Skeletal muscle satellite cell (primary cell): ENCODE results near the gene EIF2AK2.

Experiments used
- H3K27me3 ChIP-seq: 2 replicates; pipeline ENCODE4 v1.7.0; 2013; ENCODE audit warnings: low read length; ENCODE audit not compliant: control insufficient read depth, insufficient read depth
- H3K36me3 ChIP-seq: 2 replicates; pipeline ENCODE4 v1.7.0; 2013; ENCODE audit warnings: mild to moderate bottlenecking, control low read depth, low read length; ENCODE audit not compliant: insufficient read depth
- H3K4me1 ChIP-seq: 2 replicates; pipeline ENCODE4 v1.7.0; 2013; ENCODE audit warnings: low read length; ENCODE audit not compliant: control insufficient read depth, insufficient read depth
- H3K4me2 ChIP-seq: 2 replicates; pipeline ENCODE4 v1.7.0; 2013; ENCODE audit warnings: mild to moderate bottlenecking, low read length
- H3K4me3 ChIP-seq: 2 replicates; pipeline ENCODE4 v1.7.0; 2013; ENCODE audit warnings: low read length
- H3K9ac ChIP-seq: 2 replicates; pipeline ENCODE4 v1.7.0; 2013; ENCODE audit warnings: mild to moderate bottlenecking, low read depth, low read length, moderate library complexity
- H3K9me3 ChIP-seq: replicated peaks from 2 replicates; pipeline ENCODE4 v1.7.0; 2013; ENCODE audit warnings: mild to moderate bottlenecking, control low read depth, low read length

EIF2AK2 gene

GRCh38 chr2:37061013-37061711 is 95.6 kb downstream of the EIF2AK2 start:
- Histone ChIP-seq H3K9me3 (no peaks in the 10 kb centered on the region), H3K36me3 (peaks cover 51% of the 10 kb centered on the region), H3K4me1 (no peaks in the 10 kb centered on the region), H3K27me3 (no peaks in the 10 kb centered on the region), H3K4me3 (no peak overlapping the region), H3K9ac (no peak overlapping the region), H3K4me2 (no peak overlapping the region)

DNA sequence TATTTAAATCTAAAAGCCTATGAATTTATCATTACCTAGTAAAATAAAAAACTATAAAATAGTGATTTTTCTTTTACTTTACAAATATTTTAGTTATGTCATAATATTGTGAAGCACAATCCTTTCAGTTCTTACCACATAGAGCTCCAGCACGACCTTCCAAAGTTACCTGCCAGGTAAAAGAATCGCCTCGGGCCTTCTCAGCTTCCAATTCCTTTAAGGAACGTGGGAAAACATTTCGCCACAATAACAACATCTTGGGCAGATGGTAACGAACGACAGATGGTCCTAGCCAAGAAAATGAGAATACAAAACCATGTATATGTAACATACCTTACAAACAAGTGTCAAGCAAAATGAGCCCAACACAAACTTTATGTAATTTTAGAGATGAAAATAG is 96.3 kb downstream of the EIF2AK2 start:
- H3K4me1 ChIP-seq = no peaks in the 10 kb centered on the region
- H3K27me3 ChIP-seq = no peaks in the 10 kb centered on the region
- H3K4me2 ChIP-seq = no peak overlapping the region
- H3K9me3 ChIP-seq = no peaks in the 10 kb centered on the region
- H3K9ac ChIP-seq = no peak overlapping the region
- H3K4me3 ChIP-seq = no peak overlapping the region
- peaks cover 51% of the 10 kb centered on the region for H3K36me3 ChIP-seq

DNA sequence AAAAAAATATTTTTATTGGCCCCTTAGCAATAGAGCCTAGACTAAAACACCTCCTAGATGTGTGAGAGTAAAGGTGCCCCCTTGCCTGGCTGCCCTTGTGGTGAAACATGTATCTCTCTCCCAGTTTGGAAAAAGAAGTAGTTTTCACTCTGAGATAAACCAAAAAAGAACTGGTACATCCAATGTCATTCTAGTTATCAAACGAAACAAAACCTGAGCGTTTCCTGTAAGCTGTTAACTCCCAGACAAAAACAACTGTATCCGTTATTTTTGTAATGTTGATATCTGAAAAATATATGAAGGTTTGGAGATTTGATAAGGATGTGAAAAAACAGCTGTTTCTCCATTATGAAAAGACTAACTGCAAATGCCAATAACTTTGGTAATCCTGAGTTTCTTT is 96.9 kb downstream of the EIF2AK2 start:
- H3K4me3 ChIP-seq = no peak overlapping the region
- H3K9me3 ChIP-seq = no peaks in the 10 kb centered on the region
- peaks cover 47% of the 10 kb centered on the region for H3K36me3 ChIP-seq
- H3K9ac ChIP-seq = no peak overlapping the region
- H3K27me3 ChIP-seq = no peaks in the 10 kb centered on the region
- no peak overlapping the region for H3K4me2 ChIP-seq
- no peaks in the 10 kb centered on the region for H3K4me1 ChIP-seq

DNA sequence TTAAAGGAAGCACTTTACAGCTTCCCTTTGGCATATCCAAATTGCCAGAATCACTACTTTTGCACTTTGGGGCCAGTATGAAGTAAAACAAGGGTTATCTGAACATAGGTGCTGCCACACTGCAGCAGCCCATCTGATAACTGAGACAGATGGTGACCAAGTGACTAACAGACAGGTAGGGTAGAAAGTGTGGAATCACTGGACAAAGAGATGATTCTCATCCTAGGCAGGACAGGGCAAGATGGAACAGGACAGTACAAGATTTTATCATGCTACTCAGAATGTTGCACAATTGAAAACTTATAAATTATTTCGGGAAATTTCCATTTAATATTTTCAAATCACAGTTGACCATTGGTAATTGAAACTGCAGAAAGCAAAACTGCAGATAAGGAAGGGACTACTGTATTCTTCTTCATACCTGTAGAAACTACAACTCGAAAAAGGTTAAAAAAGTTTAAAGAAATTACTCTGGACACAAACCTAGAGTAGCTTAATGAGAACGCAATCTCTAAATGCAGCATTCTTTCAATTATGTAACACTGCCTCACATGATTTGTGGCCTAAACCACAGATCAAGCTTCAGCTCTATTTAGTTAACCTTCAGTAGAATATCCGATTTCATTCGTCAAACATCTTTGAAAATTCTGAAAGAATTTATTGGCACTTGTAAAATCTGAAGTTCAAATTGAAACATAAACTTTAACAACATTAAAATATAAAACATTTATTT is 104.0 kb downstream of the EIF2AK2 start:
- H3K27me3 ChIP-seq = no peaks in the 10 kb centered on the region
- no peaks in the 10 kb centered on the region for H3K4me1 ChIP-seq
- H3K36me3 ChIP-seq = peaks cover 50% of the 10 kb centered on the region
- no peak overlapping the region for H3K9ac ChIP-seq
- no peaks in the 10 kb centered on the region for H3K9me3 ChIP-seq
- H3K4me3 ChIP-seq = no peak overlapping the region
- H3K4me2 ChIP-seq = no peak overlapping the region
